Measurements from ENCODE around the gene SLC16A3.
A peak's percentile ranks its signal among the peaks of the same experiment; 100 is the strongest.

SLC16A3 gene

DNA sequence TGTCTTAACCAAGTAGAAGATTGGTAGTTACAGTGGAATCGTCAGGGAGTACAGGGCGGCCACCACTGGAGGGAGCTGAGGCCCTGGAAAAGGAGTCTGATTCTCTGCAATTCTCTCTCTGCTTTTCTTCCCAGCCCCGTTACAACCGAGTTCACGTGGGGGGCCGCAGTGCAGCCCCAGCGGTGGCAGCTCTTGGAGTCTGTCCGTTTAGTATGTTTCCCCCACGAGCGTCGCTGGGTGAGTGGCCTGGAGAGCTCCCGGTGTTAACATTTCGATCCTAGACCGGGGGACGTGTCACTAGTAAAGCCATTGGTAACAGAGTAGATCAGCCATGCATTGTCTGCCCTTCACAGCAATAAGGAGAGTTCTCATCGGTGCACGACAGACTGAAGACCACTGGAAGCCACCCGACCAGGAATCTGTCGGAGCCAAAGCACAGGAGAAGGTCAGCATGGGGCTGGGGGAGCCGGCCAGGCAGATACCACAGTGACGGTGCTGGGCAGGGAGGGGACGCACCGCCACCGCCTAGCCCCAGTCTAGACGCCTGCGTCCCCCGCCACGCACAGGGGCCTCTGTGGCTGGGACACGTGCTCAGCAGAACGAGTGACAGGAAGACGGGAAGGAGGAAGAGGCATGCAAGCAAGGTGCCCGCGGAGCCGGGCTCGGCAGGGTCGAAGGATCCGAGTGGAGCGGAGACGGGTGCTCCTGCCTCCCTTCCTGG lies 15.7 kb downstream of the SLC16A3 start:
- TF ChIP-seq OSR1 (CRISPR knock-in tag; IDR thresholded peaks at IDR 0.05) (no peak), ZFP3 (CRISPR knock-in tag; IDR thresholded peaks at IDR 0.05) (no peak), ARNTL (CRISPR knock-in tag; IDR thresholded peaks at IDR 0.05; ENCODE audit: borderline replicate concordance, low read depth) (no peak), ZFP30 (CRISPR knock-in tag; IDR thresholded peaks at IDR 0.05) (no peak), TOX (CRISPR knock-in tag; IDR thresholded peaks at IDR 0.05; ENCODE audit: borderline replicate concordance) (no peak), ZC3H10 (CRISPR knock-in tag; IDR thresholded peaks at IDR 0.05) (no peak), ZNF70 (CRISPR knock-in tag; IDR thresholded peaks at IDR 0.05) (no peak), ESRRG (CRISPR knock-in tag; IDR thresholded peaks at IDR 0.05) (no peak), CSDC2 (CRISPR knock-in tag; IDR thresholded peaks at IDR 0.05) (no peak), RARB (CRISPR knock-in tag; IDR thresholded peaks at IDR 0.05) (no peak), SNAI2 (CRISPR knock-in tag; IDR thresholded peaks at IDR 0.05) (no peak)
- TF ChIP-seq, protein P1, sequence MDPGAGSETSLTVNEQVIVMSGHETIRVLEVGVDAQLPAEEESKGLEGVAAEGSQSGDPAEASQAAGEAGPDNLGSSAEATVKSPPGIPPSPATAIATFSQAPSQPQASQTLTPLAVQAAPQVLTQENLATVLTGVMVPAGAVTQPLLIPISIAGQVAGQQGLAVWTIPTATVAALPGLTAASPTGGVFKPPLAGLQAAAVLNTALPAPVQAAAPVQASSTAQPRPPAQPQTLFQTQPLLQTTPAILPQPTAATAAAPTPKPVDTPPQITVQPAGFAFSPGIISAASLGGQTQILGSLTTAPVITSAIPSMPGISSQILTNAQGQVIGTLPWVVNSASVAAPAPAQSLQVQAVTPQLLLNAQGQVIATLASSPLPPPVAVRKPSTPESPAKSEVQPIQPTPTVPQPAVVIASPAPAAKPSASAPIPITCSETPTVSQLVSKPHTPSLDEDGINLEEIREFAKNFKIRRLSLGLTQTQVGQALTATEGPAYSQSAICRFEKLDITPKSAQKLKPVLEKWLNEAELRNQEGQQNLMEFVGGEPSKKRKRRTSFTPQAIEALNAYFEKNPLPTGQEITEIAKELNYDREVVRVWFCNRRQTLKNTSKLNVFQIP (CRISPR knock-in tag; IDR thresholded peaks at IDR 0.05; ENCODE audit: borderline replicate concordance, low read depth) = no peak
- TF ChIP-seq, protein P2, sequence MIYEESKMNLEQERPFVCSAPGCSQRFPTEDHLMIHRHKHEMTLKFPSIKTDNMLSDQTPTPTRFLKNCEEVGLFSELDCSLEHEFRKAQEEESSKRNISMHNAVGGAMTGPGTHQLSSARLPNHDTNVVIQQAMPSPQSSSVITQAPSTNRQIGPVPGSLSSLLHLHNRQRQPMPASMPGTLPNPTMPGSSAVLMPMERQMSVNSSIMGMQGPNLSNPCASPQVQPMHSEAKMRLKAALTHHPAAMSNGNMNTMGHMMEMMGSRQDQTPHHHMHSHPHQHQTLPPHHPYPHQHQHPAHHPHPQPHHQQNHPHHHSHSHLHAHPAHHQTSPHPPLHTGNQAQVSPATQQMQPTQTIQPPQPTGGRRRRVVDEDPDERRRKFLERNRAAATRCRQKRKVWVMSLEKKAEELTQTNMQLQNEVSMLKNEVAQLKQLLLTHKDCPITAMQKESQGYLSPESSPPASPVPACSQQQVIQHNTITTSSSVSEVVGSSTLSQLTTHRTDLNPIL (CRISPR knock-in tag; IDR thresholded peaks at IDR 0.05; ENCODE audit: low read depth) = no peak
- TF ChIP-seq, protein P3, sequence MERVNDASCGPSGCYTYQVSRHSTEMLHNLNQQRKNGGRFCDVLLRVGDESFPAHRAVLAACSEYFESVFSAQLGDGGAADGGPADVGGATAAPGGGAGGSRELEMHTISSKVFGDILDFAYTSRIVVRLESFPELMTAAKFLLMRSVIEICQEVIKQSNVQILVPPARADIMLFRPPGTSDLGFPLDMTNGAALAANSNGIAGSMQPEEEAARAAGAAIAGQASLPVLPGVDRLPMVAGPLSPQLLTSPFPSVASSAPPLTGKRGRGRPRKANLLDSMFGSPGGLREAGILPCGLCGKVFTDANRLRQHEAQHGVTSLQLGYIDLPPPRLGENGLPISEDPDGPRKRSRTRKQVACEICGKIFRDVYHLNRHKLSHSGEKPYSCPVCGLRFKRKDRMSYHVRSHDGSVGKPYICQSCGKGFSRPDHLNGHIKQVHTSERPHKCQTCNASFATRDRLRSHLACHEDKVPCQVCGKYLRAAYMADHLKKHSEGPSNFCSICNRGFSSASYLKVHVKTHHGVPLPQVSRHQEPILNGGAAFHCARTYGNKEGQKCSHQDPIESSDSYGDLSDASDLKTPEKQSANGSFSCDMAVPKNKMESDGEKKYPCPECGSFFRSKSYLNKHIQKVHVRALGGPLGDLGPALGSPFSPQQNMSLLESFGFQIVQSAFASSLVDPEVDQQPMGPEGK (CRISPR knock-in tag; IDR thresholded peaks at IDR 0.05; ENCODE audit: borderline replicate concordance) = no peak
- TF ChIP-seq, protein P4, sequence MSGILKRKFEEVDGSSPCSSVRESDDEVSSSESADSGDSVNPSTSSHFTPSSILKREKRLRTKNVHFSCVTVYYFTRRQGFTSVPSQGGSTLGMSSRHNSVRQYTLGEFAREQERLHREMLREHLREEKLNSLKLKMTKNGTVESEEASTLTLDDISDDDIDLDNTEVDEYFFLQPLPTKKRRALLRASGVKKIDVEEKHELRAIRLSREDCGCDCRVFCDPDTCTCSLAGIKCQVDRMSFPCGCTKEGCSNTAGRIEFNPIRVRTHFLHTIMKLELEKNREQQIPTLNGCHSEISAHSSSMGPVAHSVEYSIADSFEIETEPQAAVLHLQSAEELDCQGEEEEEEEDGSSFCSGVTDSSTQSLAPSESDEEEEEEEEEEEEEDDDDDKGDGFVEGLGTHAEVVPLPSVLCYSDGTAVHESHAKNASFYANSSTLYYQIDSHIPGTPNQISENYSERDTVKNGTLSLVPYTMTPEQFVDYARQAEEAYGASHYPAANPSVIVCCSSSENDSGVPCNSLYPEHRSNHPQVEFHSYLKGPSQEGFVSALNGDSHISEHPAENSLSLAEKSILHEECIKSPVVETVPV (CRISPR knock-in tag; IDR thresholded peaks at IDR 0.05) = no peak

DNA sequence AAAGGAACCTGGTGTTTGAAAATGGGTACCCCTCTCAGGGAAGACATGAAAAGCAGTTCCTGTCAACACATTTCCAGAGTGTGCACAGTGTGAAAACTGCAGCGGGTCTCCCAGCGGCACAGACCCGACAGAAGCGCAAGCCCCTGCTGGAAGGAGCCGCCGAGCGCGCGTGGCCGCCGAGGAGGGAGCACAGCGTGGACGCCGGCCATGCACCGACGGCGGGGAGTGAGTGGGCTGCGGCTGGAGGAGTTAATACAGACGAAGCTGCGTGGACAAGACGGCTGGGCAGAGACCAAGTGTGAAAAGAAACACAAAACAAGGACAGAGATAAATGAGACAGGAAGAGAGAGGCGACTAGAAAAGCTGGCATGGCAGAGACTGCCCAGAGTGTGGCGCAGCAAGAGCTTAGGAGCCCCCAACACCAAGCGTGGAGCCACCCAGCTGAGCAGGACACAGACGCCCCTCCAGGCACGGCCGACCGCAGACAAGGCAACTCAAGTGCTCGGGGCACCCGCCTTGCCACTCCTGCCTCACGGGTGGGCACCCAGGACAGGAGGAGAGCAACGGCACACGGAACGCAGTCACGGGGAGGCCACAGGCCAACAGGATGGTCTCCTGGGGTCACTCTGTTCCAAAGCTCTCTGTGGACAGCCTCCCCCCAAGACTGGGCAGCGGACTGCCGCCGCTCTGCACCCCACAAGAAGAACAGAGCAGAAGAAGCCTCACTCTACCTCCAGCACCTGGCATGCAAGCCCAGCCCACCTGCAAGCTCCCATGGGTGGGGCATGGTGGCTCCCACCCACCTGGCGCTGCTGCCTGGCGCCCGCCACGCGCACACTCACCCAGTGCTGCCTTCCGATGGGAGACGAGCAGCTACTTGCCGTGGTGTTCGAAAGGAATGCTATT lies 16.5 kb downstream of the SLC16A3 start:
- no peak for ATAC-seq

More for the DNA sequence above, 15.7 kb downstream of the SLC16A3 start:
- ATAC-seq = peak; percentile 4; the same call in 1 of the 3 replicates

DNA sequence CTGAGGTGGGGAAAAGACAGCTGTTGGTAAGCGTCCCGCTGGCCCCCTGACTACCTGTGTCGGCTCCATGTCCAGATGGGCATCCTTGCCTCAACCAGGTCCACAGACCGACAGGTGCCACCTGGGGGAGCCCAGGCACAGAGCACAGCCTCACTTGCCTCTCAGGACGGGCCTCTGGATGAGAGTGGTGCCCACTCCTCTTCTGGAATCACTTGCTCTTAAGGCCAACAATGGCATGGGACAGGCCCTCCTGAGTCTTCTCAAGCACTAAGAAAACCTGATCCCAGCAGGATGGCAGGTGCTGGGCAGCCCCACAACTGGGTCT lies 17.2 kb downstream of the SLC16A3 start:
- no peak for ATAC-seq
- TF ChIP-seq ESRRG (CRISPR knock-in tag; IDR thresholded peaks at IDR 0.05) = no peak
- no peak for TF ChIP-seq ZNF565 (CRISPR knock-in tag; conservative IDR thresholded peaks at IDR 0.05; ENCODE audit: low read depth)
- TF ChIP-seq, protein P1 (CRISPR knock-in tag; IDR thresholded peaks at IDR 0.05; ENCODE audit: borderline replicate concordance, low read depth) = no peak
- TF ChIP-seq ZNF8 (CRISPR knock-in tag; IDR thresholded peaks at IDR 0.05) = no peak
- no peak for TF ChIP-seq GLIS3 (CRISPR knock-in tag; IDR thresholded peaks at IDR 0.05)
- no peak for TF ChIP-seq ZFP30 (CRISPR knock-in tag; IDR thresholded peaks at IDR 0.05)
- no peak for TF ChIP-seq OSR1 (CRISPR knock-in tag; IDR thresholded peaks at IDR 0.05)
- TF ChIP-seq ISL1 (CRISPR knock-in tag; IDR thresholded peaks at IDR 0.05) = no peak
- TF ChIP-seq PPARA (CRISPR knock-in tag; IDR thresholded peaks at IDR 0.05; ENCODE audit: borderline replicate concordance) = no peak

More for the DNA sequence above, 16.5 kb downstream of the SLC16A3 start:
- TF ChIP-seq ZC3H10 (CRISPR knock-in tag; IDR thresholded peaks at IDR 0.05) (no peak), GLIS3 (CRISPR knock-in tag; IDR thresholded peaks at IDR 0.05) (no peak), ZFP30 (CRISPR knock-in tag; IDR thresholded peaks at IDR 0.05) (no peak), ZNF565 (CRISPR knock-in tag; conservative IDR thresholded peaks at IDR 0.05; ENCODE audit: low read depth) (no peak), ARNTL (CRISPR knock-in tag; IDR thresholded peaks at IDR 0.05; ENCODE audit: borderline replicate concordance, low read depth) (no peak), SNAI2 (CRISPR knock-in tag; IDR thresholded peaks at IDR 0.05) (no peak)
- TF ChIP-seq, protein P4 (CRISPR knock-in tag; IDR thresholded peaks at IDR 0.05) = no peak
